Upper lobe of left lung (tissue), 6 donors: ENCODE measurements around the gene KIAA1958. TPM values are rescaled to one million over a fixed set of nuclear protein-coding genes. Genes with fewer than 3 reads are reported as not detected.
A peak's percentile ranks its signal among the peaks of the same experiment; 100 is the strongest.

Experiments used
- ATAC-seq, 2 donors: fragments of 200-7000 bp; cut with Tn5 transposase; one replicate each; pipeline ENCODE4 v1.9.1; 2022; ENCODE audit warnings: mild to moderate bottlenecking in 2 of 2, moderate library complexity in 2 of 2; ENCODE audit not compliant: low FRiP score in 2 of 2
- DNase-seq, 2 donors: peaks; one replicate each; pipeline ENCODE4 v3.0.0-alpha.2; 2019 to 2020
- H3K27ac ChIP-seq, 4 donors: fragments of 200-600 bp; sonication (generic); one replicate each; pipeline ENCODE4 v1.5.1; 2016 to 2019
- H3K27me3 ChIP-seq, 4 donors: fragments of 200-600 bp; sonication (generic); one replicate each; pipeline ENCODE4 v1.5.1; 2017 to 2019
- H3K36me3 ChIP-seq, 4 donors: fragments of 200-600 bp; sonication (generic); one replicate each; pipeline ENCODE4 v1.5.1; 2016 to 2019
- H3K4me1 ChIP-seq, 4 donors: fragments of 200-600 bp; sonication (generic); one replicate each; pipeline ENCODE4 v1.5.1; 2018 to 2019
- H3K4me3 ChIP-seq, 4 donors: fragments of 200-600 bp; sonication (generic); one replicate each; pipeline ENCODE4 v1.5.1; 2017 to 2019; ENCODE audit warnings: mild to moderate bottlenecking in 2 of 4, moderate library complexity in 1 of 4
- H3K9me3 ChIP-seq, 4 donors: fragments of 200-600 bp; sonication (generic); one replicate each; pipeline ENCODE4 v1.5.1; 2018 to 2019
- CTCF ChIP-seq, 6 experiments: fragments of 450-650 bp in 4 of 6; fragments of 200-600 bp in 2 of 6; sonication (generic) in 2 of 6; IDR thresholded peaks; one replicate each; pipeline ENCODE4 v1.5.1; 2016 to 2019; ENCODE audit warnings: antibody characterized with exemption in 6 of 6
- EP300 ChIP-seq, 4 donors: sonication (generic); formaldehyde crosslinking; IDR thresholded peaks; one replicate each; pipeline ENCODE4 v1.5.1; 2017; ENCODE audit warnings: antibody characterized with exemption in 4 of 4, control low read depth in 2 of 4
- POLR2A ChIP-seq, 4 donors: fragments of 450-650 bp; IDR thresholded peaks; one replicate each; pipeline ENCODE4 v1.5.1; 2016 to 2017; ENCODE audit warnings: antibody characterized with exemption in 4 of 4, mild to moderate bottlenecking in 2 of 4
- POLR2AphosphoS5 ChIP-seq, 2 donors: sonication (generic); formaldehyde crosslinking; IDR thresholded peaks; one replicate each; pipeline ENCODE4 v1.5.1; 2017; ENCODE audit warnings: antibody characterized with exemption in 2 of 2
- WGBS, 2 donors: methylation state at CpG; one replicate each; pipeline ENCODE4 v1.1.5; 2017 to 2018; 5-methylcytosine and 5-hydroxymethylcytosine counted together
- total RNA-seq, 6 donors: library from RNA; depleted of rRNA in 4 of 6; stranded (reverse); fragments of >200 nt in 4 of 6; gene quantifications; one replicate each; pipeline versions ENCODE4 v1.1.0 to v1.2.1, GENCODE V29; 2016 to 2021
- donor health status: DM: no; HTN: no; CAD: no; lungs with moderate emphysema.
- donor health status: DM: no; HTN: yes; CAD: no; lungs with severe emphysema.

Gene KIAA1958
- total RNA-seq, 6 donors from 2014 or later: 9.2 to 21.1 (median 14.2) TPM

GRCh38 chr9:112500842-112501241 is 14.2 kb downstream of the KIAA1958 start:
- DNase-seq (no peak), ATAC-seq (no peak)
- whole genome bisulfite sequencing, 2 donors: 95 to 97% methylated on average over 2 of the region's 2 CpGs
- TF ChIP-seq CTCF (IDR thresholded peaks at IDR 0.05) (no peak), POLR2A (IDR thresholded peaks at IDR 0.05) (no peak), POLR2AphosphoS5 (IDR thresholded peaks at IDR 0.05) (no peak), EP300 (IDR thresholded peaks at IDR 0.05) (no peak)
- Histone ChIP-seq H3K36me3 (no peaks in the 10 kb centered on the region), H3K4me1 (peaks cover 0 to 18% (median 7%) of the 10 kb centered on the region in 4 donors), H3K27ac (no peak overlapping the region), H3K9me3 (no peaks in the 10 kb centered on the region), H3K27me3 (no peaks in the 10 kb centered on the region), H3K4me3 (no peak overlapping the region)

GRCh38 chr9:112501287-112501686 is 14.7 kb downstream of the KIAA1958 start:
- H3K9me3 ChIP-seq: no peaks in the 10 kb centered on the region
- H3K27ac ChIP-seq: no peak overlapping the region
- ATAC-seq (no peak), DNase-seq (no peak)
- H3K4me1 ChIP-seq: peaks cover 0 to 13% (median 7%) of the 10 kb centered on the region in 4 donors
- no peak overlapping the region for H3K4me3 ChIP-seq
- TF ChIP-seq CTCF (IDR thresholded peaks at IDR 0.05): no peak
- no peak for TF ChIP-seq POLR2AphosphoS5 (IDR thresholded peaks at IDR 0.05)
- no peak for TF ChIP-seq EP300 (IDR thresholded peaks at IDR 0.05)
- no peak for TF ChIP-seq POLR2A (IDR thresholded peaks at IDR 0.05)
- no peaks in the 10 kb centered on the region for H3K36me3 ChIP-seq
- H3K27me3 ChIP-seq: no peaks in the 10 kb centered on the region
- WGBS, 2 donors: 95 to 96% methylated on average over 8 of the region's 8 CpGs

- TF ChIP-seq POLR2A (IDR thresholded peaks at IDR 0.05): no peak
- no peak for TF ChIP-seq CTCF (IDR thresholded peaks at IDR 0.05)
- TF ChIP-seq POLR2AphosphoS5 (IDR thresholded peaks at IDR 0.05): no peak
- TF ChIP-seq EP300 (IDR thresholded peaks at IDR 0.05): no peak
- ATAC-seq (no peak), DNase-seq (no peak)
- H3K4me3 ChIP-seq: no peak overlapping the region
- H3K9me3 ChIP-seq: no peaks in the 10 kb centered on the region
- WGBS, 2 donors: 78 to 82% methylated on average over 3 of the region's 3 CpGs
- H3K4me1 ChIP-seq: peaks cover 0 to 8% (median 2%) of the 10 kb centered on the region in 4 donors
- no peaks in the 10 kb centered on the region for H3K36me3 ChIP-seq
- no peaks in the 10 kb centered on the region for H3K27me3 ChIP-seq
- H3K27ac ChIP-seq: no peak overlapping the region
Observed at GRCh38 chr9:112502175-112502946, 15.7 kb downstream of the KIAA1958 start.

GRCh38 chr9:112503170-112503569 is 16.5 kb downstream of the KIAA1958 start:
- H3K36me3 ChIP-seq: no peaks in the 10 kb centered on the region
- H3K9me3 ChIP-seq: no peaks in the 10 kb centered on the region
- peaks cover 0 to 8% (median 2%) of the 10 kb centered on the region in 4 donors for H3K4me1 ChIP-seq
- ATAC-seq (no peak), DNase-seq (peak in 1 of 2 donors; percentile 62)
- no peak overlapping the region for H3K27ac ChIP-seq
- TF ChIP-seq CTCF (IDR thresholded peaks at IDR 0.05): no peak
- TF ChIP-seq POLR2AphosphoS5 (IDR thresholded peaks at IDR 0.05): no peak
- TF ChIP-seq EP300 (IDR thresholded peaks at IDR 0.05): no peak
- TF ChIP-seq POLR2A (IDR thresholded peaks at IDR 0.05): no peak
- H3K4me3 ChIP-seq: no peak overlapping the region
- WGBS, 2 donors: 51 to 62% methylated on average over 5 of the region's 5 CpGs
- no peaks in the 10 kb centered on the region for H3K27me3 ChIP-seq

GRCh38 chr9:112505086-112505485 is 18.5 kb downstream of the KIAA1958 start:
- Histone ChIP-seq H3K27ac (no peak overlapping the region), H3K4me1 (peaks cover 0 to 13% (median 5%) of the 10 kb centered on the region in 4 donors), H3K9me3 (no peaks in the 10 kb centered on the region), H3K4me3 (no peak overlapping the region), H3K27me3 (no peaks in the 10 kb centered on the region), H3K36me3 (no peaks in the 10 kb centered on the region)
- no peak for TF ChIP-seq POLR2A (IDR thresholded peaks at IDR 0.05)
- TF ChIP-seq POLR2AphosphoS5 (IDR thresholded peaks at IDR 0.05): no peak
- no peak for TF ChIP-seq CTCF (IDR thresholded peaks at IDR 0.05)
- no peak for TF ChIP-seq EP300 (IDR thresholded peaks at IDR 0.05)
- 86 to 95% methylated on average over 4 of the region's 4 CpGs for WGBS, 2 donors
- no peak for DNase-seq
- ATAC-seq: no peak
